Non-pigmented ciliary epithelial cell (primary cell): ENCODE results near the gene RGS14.
A peak's percentile ranks its signal among the peaks of the same experiment; 100 is the strongest.

Source experiments
- DNase-seq: peaks from one replicate; pipeline ENCODE4 v3.0.0-alpha.2; 2010; ENCODE audit warnings: low read depth

Gene RGS14

DNA sequence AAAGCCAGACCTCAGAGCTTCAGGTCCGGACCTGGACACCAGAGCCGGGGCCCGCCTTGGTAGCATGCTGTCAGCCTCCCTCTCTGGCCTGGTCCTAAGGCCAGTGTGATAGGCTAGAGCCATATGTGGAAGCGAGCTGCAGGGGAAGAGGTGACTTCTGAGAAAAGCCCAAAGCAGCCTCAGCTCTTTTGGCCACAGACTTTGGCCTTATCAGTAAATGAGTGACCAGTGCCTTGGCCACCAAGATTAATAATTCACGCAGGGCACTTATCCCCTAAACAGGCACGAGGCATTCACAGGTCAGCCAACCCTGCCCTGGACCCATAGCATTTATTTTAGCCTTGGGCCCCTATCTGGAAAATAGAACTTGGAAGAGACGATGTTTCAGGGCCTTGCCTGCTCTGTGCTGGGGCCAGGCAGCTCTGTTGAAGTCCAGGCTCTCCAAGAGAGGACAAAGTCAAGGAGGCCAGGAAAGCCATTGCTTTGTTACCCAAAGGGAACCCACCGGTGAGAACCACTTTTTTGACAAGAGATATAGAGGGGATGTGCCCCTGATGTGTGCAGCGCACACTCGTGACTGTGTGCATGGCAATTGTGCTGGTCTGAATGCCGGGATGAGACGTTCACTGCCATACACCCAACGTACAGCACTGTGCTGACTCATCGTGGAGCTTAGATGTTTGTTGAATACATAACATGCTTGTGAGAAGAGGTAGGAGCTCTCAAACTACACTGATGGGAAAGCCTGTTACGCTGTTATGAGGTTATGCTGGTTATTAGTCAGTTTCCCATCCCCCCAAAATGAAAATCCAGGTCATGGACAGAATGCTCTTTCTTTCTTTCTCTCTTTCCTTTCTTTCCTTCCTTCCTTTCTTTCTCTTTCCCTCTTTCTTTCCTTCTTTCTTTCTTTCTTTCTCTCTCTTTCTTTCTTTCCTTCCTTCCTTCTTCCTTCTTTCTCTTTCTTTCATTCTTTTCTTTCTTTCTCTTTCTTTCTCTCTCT, 21.5 kb downstream of the RGS14 start:
- DNase-seq: peak; percentile 84

DNA sequence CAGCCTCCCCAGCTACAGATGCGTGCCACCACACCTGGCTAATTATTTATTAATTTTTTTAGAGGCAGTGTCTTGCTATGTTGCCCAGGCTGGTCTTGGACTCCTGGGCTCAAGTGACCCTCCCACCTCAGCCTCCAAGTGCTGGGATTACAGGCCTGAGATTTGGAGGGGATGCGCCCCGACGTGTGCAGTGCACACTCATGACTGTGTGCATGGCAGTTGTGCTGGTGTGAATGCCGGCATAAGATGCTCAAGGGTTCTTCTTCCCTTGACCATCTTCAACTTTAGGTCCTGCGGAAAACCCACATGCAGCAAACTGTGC, 23.0 kb downstream of the RGS14 start:
- no peak for DNase-seq

- DNase-seq: no peak
Measured at GRCh38 chr5:177382423-177383029, 24.8 kb downstream of the RGS14 start.

DNA sequence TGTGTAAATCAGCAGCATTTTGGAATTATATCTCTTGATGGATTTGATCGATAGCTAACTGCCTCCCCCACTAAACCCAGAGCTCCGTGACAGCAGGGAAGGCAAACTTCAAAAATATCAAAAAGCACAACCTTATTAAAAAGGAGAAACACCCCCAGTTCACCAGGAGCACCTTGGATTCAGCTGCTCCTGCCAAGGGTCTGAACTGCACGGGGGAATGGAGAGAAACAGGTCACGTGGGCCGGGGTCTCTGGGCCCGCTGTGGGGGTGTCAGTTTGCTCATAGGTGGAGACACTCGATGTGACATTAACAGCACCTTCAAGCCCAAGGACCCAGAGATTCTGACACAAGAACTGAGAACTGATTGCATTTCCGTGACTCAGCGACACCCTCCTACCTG, 25.5 kb downstream of the RGS14 start:
- no peak for DNase-seq

DNA sequence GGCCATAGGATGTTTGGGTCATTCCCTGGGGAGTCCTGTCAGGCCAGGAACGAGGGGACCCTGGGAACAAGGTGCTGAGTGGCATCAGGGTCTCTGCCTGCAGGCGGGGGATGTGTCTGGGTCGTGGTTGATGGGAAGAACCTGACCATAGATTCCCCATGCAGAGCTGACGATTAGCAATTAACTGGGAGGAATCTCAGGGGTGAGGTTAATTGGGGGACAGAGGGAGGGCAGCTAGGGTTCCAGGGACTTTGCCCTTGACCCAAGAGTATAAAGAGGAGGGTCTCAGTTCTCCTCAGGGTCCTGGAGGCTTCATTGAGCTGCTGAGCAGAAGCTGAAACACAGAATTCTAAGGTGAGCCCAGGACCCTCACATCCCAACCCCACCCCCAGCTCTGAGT, 26.4 kb downstream of the RGS14 start, which contains the start of gene SLC34A1:
SLC34A1 (plus strand) TSS at position 301 of the 400 bp plus-strand sequence. CDS start 1,308 bp downstream, outside the sequence.
- DNase-seq: no peak

DNA sequence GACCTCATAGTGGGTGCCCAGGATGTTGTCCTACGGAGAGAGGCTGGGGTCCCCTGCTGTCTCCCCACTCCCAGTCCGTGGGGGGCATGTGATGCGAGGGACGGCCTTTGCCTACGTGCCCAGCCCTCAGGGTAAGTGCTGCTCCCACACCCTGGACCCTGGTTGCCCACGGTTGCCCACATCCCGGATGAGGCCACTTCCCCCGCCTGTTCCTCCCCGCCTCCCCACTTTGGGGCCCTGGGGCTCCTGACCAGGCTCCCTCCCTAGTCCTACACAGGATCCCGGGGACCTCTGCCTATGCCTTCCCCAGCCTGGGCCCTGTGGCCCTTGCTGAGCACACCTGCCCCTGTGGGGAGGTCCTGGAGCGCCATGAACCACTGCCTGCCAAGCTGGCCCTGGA, 28.0 kb downstream of the RGS14 start:
- no peak for DNase-seq

GRCh38 chr5:177386542-177386941, 28.8 kb downstream of the RGS14 start:
- DNase-seq: no peak

- DNase-seq: no peak
Measured at GRCh38 chr5:177387405-177387804, 29.7 kb downstream of the RGS14 start.

- DNase-seq: no peak
Measured at GRCh38 chr5:177388521-177389052, 30.9 kb downstream of the RGS14 start.

DNA sequence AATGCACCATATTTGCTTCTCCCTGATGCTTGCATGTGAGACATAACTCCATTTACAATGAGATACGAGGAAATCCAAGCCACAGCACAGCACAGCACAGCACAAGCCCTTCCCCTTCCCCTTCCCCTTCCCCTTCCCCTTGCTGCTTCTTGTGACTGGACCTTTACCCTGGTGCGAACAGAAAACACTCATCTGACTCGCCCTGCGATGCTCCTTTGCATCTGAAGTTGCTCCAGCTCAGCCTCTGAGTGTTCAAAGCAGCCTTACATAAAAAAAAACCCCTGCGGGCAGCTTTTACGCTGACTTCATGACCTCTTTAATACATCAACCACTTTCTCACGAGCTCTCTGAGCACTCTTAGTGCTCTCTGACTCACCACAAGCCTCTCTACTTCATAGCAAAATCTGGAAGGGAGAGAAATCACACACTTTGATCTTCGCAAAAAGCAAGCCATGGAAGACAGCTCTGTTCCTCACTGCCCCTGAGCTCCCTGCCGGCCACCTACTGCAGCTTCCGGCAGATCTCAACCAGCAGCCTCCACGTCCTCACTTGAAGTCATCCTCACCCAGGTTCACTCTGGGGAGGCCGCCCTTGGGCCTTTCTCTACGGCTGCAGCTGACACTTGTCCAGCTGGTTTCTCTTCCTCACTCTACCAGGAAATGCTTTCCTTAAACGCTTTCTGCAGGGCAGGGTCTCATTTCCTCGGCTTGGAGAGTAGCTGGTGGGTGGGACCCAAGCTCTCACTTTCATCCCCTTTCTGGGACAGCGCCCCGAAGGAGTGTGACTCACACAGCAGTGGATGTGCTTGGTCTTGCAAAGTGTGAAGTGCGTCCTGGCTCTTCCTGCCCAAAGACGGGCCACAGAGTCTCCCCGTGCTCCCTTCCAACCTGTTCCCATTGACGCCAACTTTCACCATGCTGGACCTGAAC, 31.8 kb downstream of the RGS14 start:
- DNase-seq: peak; percentile 71

- DNase-seq: no peak
Measured at GRCh38 chr5:177390363-177391300, 32.9 kb downstream of the RGS14 start.

DNA sequence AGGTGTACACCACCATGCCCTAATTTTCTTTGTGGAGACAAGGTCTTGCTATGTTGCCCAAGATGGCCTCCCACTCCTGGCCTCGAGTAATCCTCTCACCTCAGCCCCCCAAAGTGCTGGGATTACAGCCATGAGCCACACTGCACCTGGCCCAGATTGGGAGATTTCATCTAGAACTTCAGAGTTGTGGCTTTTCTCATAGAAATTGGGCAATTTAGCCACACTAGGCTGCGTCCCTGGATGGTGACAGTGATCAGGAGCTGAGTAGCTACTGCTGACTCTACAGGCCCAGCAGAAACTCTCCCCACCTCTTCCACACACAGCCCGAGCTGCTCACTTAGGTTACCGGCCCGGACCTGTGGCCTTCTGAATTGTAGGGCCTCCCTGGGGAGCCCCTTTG, 35.0 kb downstream of the RGS14 start:
- no peak for DNase-seq

- DNase-seq: no peak
Measured at GRCh38 chr5:177393206-177393765, 35.6 kb downstream of the RGS14 start.

DNA sequence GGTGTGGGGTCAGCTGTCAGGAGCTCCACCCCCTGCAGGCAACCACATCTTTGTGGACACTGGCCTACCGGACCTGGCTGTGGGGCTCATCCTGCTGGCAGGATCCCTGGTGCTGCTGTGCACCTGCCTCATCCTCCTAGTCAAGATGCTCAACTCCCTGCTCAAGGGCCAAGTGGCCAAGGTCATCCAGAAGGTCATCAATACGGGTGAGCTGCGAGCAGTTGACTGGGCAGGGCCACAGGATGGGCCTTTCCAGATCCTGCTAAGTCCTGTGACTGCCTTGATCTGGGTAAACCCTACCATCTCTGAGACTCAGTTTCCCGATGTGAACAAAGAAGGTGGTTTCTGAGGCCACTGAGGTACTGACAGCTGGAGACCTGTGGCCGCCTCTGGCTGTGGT, 36.3 kb downstream of the RGS14 start:
- DNase-seq: no peak

DNA sequence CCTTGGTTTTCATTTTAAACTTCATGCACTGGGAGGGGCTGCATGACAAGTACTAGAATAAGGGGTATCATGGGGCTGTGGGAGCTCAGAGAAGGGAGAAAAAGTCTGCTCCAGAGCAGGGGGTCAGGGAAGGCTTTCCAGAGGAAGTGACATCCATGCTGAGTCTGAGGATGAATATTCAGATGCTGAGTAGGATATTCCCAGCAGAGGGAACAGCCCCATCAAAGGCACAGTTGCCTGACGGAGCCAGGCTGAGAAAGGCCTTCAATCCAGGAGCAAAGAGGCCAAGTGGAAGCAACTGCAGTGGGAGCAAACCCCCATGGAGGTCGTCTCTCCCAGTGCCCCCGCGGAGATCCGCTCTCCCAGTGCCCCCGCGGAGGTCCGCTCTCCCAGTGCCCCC, 38.4 kb downstream of the RGS14 start:
- no peak for DNase-seq

- no peak for DNase-seq
Measured at GRCh38 chr5:177396807-177397206, 39.1 kb downstream of the RGS14 start.

DNA sequence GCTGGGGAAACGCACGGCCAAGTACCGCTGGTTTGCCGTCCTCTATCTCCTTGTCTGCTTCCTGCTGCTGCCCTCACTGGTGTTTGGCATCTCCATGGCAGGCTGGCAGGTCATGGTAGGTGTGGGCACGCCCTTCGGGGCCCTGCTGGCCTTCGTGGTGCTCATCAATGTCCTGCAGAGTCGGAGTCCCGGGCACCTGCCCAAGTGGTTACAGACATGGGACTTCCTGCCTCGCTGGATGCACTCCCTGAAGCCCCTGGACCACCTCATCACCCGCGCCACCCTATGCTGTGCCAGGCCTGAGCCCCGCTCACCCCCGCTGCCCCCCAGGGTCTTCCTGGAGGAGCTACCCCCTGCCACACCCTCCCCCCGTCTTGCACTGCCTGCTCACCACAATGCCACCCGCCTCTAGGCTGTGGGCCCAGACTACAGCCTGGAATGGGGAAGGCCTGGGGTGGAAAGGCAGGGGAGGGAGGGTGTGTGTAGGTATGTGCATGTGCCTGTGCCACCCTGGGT, 40.2 kb downstream of the RGS14 start:
- no peak for DNase-seq

DNA sequence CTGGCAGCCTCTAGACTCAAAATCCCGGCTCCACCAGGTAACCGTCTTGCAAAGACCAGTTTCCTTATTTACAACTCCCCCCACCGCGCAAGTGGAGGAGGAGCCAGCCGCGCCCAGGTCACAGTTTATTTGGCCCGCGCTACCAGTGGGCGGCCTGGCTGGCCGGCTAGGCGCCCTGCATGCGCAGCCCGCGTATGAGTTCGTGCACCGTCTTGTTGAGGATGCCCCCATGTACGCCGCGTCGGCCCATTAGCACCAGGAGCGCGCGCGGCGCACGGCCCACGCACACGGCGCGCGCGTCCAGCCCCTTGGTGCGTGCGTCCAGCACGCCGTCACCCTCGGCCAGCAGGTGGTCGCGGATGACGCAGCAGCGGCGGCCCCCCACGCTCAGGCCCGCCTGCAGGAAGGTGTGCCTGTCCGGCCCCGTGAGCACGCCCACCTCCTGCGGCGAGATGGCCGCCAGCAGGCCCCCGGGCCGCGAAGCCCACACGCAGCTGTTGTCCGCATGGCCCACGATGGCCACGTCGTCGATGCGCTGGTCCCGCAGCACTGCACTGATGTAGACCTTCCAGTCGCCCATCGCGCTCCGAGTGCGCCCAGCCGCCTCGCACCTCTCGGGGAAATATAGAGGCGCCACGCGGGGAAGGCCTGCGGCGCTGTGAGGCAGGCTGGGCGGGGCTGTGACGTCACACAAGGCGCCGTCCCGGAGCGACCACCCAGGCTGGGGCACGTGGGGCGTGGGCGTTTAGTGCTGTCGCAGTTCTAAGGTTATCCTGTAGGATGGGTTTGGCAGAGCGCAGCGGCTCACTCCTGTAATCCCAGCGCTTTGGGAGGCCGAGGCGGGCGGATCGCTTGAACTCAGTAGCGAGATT, 42.5 kb downstream of the RGS14 start, which contains the start of gene PFN3:
PFN3 (minus strand) TSS at position 665 of the 872 bp plus-strand sequence; CDS start at position 580, 85 bp downstream.
- DNase-seq: no peak
